MCF 10A (cell line): ENCODE data around the gene PIK3R6. TPM values are rescaled to one million over a fixed set of nuclear protein-coding genes. Genes with fewer than 3 reads are reported as not detected.

Experiments used
- BruUV-seq: library from RNA; stranded (reverse); fragments of 400-500 nt; replicated peaks from 2 replicates; lab custom pipeline; 2021; lab: Mats Ljungman, UMichigan
- CTCF ChIA-PET: fragments of 300-600 bp; sonication (Branson Sonifier 250); formaldehyde crosslinking; extraction: SDS; loops from one replicate; lab custom pipeline; 2021; ENCODE audit warnings: antibody characterized with exemption, inconsistent platforms; lab: Yijun Ruan, JAX
- POLR2A ChIA-PET: fragments of 300-600, 350-650 bp; sonication (Branson Sonifier 250); formaldehyde crosslinking; extraction: SDS; loops from one replicate; lab custom pipeline; 2020; ENCODE audit warnings: antibody characterized with exemption, inconsistent platforms; lab: Yijun Ruan, JAX
- DNase-seq: peaks from one replicate; pipeline ENCODE4 v3.0.0-alpha.2; 2018; ENCODE audit not compliant: unreplicated experiment
- H3K27ac Mint-ChIP-seq: one replicate; pipeline ENCODE4 v1.8.0; 2022; ENCODE audit warnings: mild to moderate bottlenecking, low read depth, mixed read lengths; ENCODE audit not compliant: unreplicated experiment
- H3K27me3 Mint-ChIP-seq: one replicate; pipeline ENCODE4 v1.8.0; 2022; ENCODE audit warnings: mixed read lengths; ENCODE audit not compliant: insufficient read depth, unreplicated experiment
- H3K36me3 Mint-ChIP-seq: one replicate; pipeline ENCODE4 v1.8.0; 2022; ENCODE audit warnings: mild to moderate bottlenecking, moderate library complexity, mixed read lengths; ENCODE audit not compliant: insufficient read depth, unreplicated experiment
- H3K4me1 Mint-ChIP-seq: one replicate; pipeline ENCODE4 v1.8.0; 2022; ENCODE audit warnings: mixed read lengths; ENCODE audit not compliant: insufficient read depth, unreplicated experiment
- H3K4me3 Mint-ChIP-seq: one replicate; pipeline ENCODE4 v1.8.0; 2022; ENCODE audit warnings: mild to moderate bottlenecking, moderate library complexity, mixed read lengths; ENCODE audit not compliant: unreplicated experiment
- H3K9me3 Mint-ChIP-seq: one replicate; pipeline ENCODE4 v1.8.0; 2022; ENCODE audit warnings: mixed read lengths; ENCODE audit not compliant: unreplicated experiment
- CTCF ChIP-seq: fragments of 200-600 bp; IDR thresholded peaks from one replicate; pipeline ENCODE4 v1.8.0; 2022; ENCODE audit warnings: antibody characterized with exemption, mild to moderate bottlenecking; ENCODE audit not compliant: unreplicated experiment
- intact Hi-C: fragments of 100-400 bp; cut with micrococcal nuclease; formaldehyde crosslinking; loops from 2 replicates; pipeline ENCODE4 v1.14.1; 2022
- total RNA-seq: library from RNA; stranded (reverse); gene quantifications from 2 replicates; pipeline ENCODE4 v1.2.3, GENCODE V29; 2022

Gene PIK3R6
- total RNA-seq, 1 experiment from 2014 or later = not detected

- Mint-ChIP-seq H3K27ac (no peak overlapping the region), H3K4me1 (no peaks in the 10 kb centered on the region), H3K27me3 (peaks cover 11% of the 10 kb centered on the region), H3K9me3 (peaks cover 13% of the 10 kb centered on the region), H3K36me3 (no peaks in the 10 kb centered on the region), H3K4me3 (no peak overlapping the region)
- no peak for DNase-seq
- no TSS peak for BruUV-seq
- POLR2A ChIA-PET = no interaction called here
- CTCF ChIA-PET = no interaction called here
- TF ChIP-seq CTCF = no peak
- intact Hi-C loops = no loop called here
Observed at GRCh38 chr17:8823279-8823678, 44.2 kb downstream of the PIK3R6 start.

- no peak for TF ChIP-seq CTCF
- DNase-seq = no peak
- POLR2A ChIA-PET = no interaction called here
- CTCF ChIA-PET = no interaction called here
- Mint-ChIP-seq H3K4me1 (no peaks in the 10 kb centered on the region), H3K36me3 (no peaks in the 10 kb centered on the region), H3K27me3 (peaks cover 18% of the 10 kb centered on the region), H3K9me3 (peaks cover 13% of the 10 kb centered on the region), H3K27ac (no peak overlapping the region), H3K4me3 (no peak overlapping the region)
- intact Hi-C loops = no loop called here
- no TSS peak for BruUV-seq
Observed at GRCh38 chr17:8822401-8823035, 45.0 kb downstream of the PIK3R6 start.

- H3K4me1 Mint-ChIP-seq = no peaks in the 10 kb centered on the region
- peaks cover 22% of the 10 kb centered on the region for H3K27me3 Mint-ChIP-seq
- no peak for DNase-seq
- H3K4me3 Mint-ChIP-seq = no peak overlapping the region
- CTCF ChIA-PET = interaction anchor here (0.5 kb wide), 1 partner anchor 170 kb away, joined by 3 read pairs; no protein-coding TSS in a partner anchor
- no TSS peak for BruUV-seq
- no peak for TF ChIP-seq CTCF
- peaks cover 13% of the 10 kb centered on the region for H3K9me3 Mint-ChIP-seq
- H3K27ac Mint-ChIP-seq = no peak overlapping the region
- H3K36me3 Mint-ChIP-seq = no peaks in the 10 kb centered on the region
- POLR2A ChIA-PET = no interaction called here
- intact Hi-C loops = no loop called here
Observed at GRCh38 chr17:8821446-8822105, 45.9 kb downstream of the PIK3R6 start.

- H3K4me3 Mint-ChIP-seq = no peak overlapping the region
- POLR2A ChIA-PET = no interaction called here
- H3K36me3 Mint-ChIP-seq = no peaks in the 10 kb centered on the region
- DNase-seq = no peak
- H3K4me1 Mint-ChIP-seq = no peaks in the 10 kb centered on the region
- no peak overlapping the region for H3K27ac Mint-ChIP-seq
- H3K9me3 Mint-ChIP-seq = peaks cover 13% of the 10 kb centered on the region
- no TSS peak for BruUV-seq
- TF ChIP-seq CTCF = no peak
- CTCF ChIA-PET = interaction anchor here (0.5 kb wide), 1 partner anchor 169 kb away, joined by 3 read pairs; no protein-coding TSS in a partner anchor
- intact Hi-C loops = no loop called here
- H3K27me3 Mint-ChIP-seq = peaks cover 32% of the 10 kb centered on the region
Observed at GRCh38 chr17:8820311-8821010, 47.0 kb downstream of the PIK3R6 start.
